Natural killer cell (primary cell): ENCODE data around the gene B3GALT5. TPM values are rescaled to one million over a fixed set of nuclear protein-coding genes. Genes with fewer than 3 reads are reported as not detected.

Experiments used
- ATAC-seq, 3 donors: fragments of 150-1000 bp in 2 of 3; fragments of 200-7000 bp in 1 of 3; cut with Tn5 transposase; 1 replicate in 1 of 3; 2 replicates in 2 of 3; pipeline ENCODE4 v1.10.0; 2021; ENCODE audit warnings: mild to moderate bottlenecking in 2 of 3, moderate library complexity in 2 of 3
- DNase-seq, 2 donors: peaks; one replicate each; pipeline versions ENCODE4 v3.0.0 to v3.0.0-alpha.2; 2013 to 2021; ENCODE audit warnings: mixed read lengths in 1 of 2
- H3K27ac ChIP-seq: one replicate; pipeline ENCODE4 v1.5.1; 2013; ENCODE audit warnings: mild to moderate bottlenecking, low read length
- H3K27me3 ChIP-seq: one replicate; pipeline ENCODE4 v1.6.1; 2013; ENCODE audit warnings: low read length; ENCODE audit not compliant: control insufficient read depth, insufficient read depth
- H3K36me3 ChIP-seq: one replicate; pipeline ENCODE4 v1.6.1; 2013; ENCODE audit warnings: low read length; ENCODE audit not compliant: control insufficient read depth, insufficient read depth
- H3K4me1 ChIP-seq: one replicate; pipeline ENCODE4 v1.6.1; 2013; ENCODE audit warnings: low read length; ENCODE audit not compliant: control insufficient read depth, insufficient read depth
- H3K4me3 ChIP-seq: one replicate; pipeline ENCODE4 v1.5.1; 2013; ENCODE audit warnings: low read length
- H3K9me3 ChIP-seq: one replicate; pipeline ENCODE4 v1.6.1; 2013; ENCODE audit warnings: low read length; ENCODE audit not compliant: control insufficient read depth, insufficient read depth
- H3K27ac Mint-ChIP-seq, 2 donors: one replicate each; pipeline ENCODE4 v1.8.0; 2022; ENCODE audit warnings: mild to moderate bottlenecking in 2 of 2, mixed read lengths in 2 of 2, moderate library complexity in 1 of 2
- H3K27me3 Mint-ChIP-seq, 2 donors: one replicate each; pipeline ENCODE4 v1.8.0; 2022; ENCODE audit warnings: low read depth in 2 of 2, mixed read lengths in 2 of 2
- H3K36me3 Mint-ChIP-seq: one replicate; pipeline ENCODE4 v1.8.0; 2022; ENCODE audit warnings: mixed read lengths
- H3K4me1 Mint-ChIP-seq, 2 donors: one replicate each; pipeline ENCODE4 v1.8.0; 2022; ENCODE audit warnings: mixed read lengths in 2 of 2
- H3K4me3 Mint-ChIP-seq: one replicate; pipeline ENCODE4 v1.8.0; 2022; ENCODE audit warnings: mild to moderate bottlenecking, moderate library complexity, mixed read lengths
- H3K9me3 Mint-ChIP-seq, 2 donors: one replicate each; pipeline ENCODE4 v1.8.0; 2022; ENCODE audit warnings: mixed read lengths in 2 of 2
- CTCF ChIP-seq: fragments of 200-600 bp; IDR thresholded peaks from one replicate; pipeline ENCODE4 v1.8.0; 2022; ENCODE audit warnings: antibody characterized with exemption
- WGBS: methylation state at CpG from one replicate; pipeline ENCODE4 v1.1.7; 2013; ENCODE audit warnings: missing lambda C conversion rate; ENCODE audit not compliant: insufficient coverage; 5-methylcytosine and 5-hydroxymethylcytosine counted together
- intact Hi-C: fragments of 100-400 bp; cut with micrococcal nuclease; formaldehyde crosslinking; loops from one replicate; pipeline ENCODE4 v1.14.2; 2022
- total RNA-seq, 4 donors: library from RNA; stranded (reverse); fragments of 120-200 nt in 1 of 4; gene quantifications; one replicate each; pipeline versions ENCODE4 v1.2.3 to v1.2.4, GENCODE V29; 2013 to 2022

The B3GALT5 gene
- total RNA-seq, 3 donors from 2014 or later (not counting 1 experiment from before 2014, with no cell fraction given) = 0.05 TPM; not detected in 2

- Histone ChIP-seq H3K27me3 (no peaks in the 10 kb centered on the region), H3K4me3 (no peak overlapping the region), H3K4me1 (no peaks in the 10 kb centered on the region), H3K9me3 (no peaks in the 10 kb centered on the region), H3K36me3 (no peaks in the 10 kb centered on the region), H3K27ac (no peak overlapping the region)
- DNase-seq (no peak), ATAC-seq (no peak)
- Mint-ChIP-seq H3K36me3 (no peaks in the 10 kb centered on the region), H3K27me3 (peaks cover 0 to 12% of the 10 kb centered on the region in 2 donors), H3K4me3 (no peak overlapping the region), H3K9me3 (no peaks in the 10 kb centered on the region), H3K4me1 (no peaks in the 10 kb centered on the region), H3K27ac (no peak overlapping the region)
- WGBS = 79% methylated on average over 3 of the region's 3 CpGs
- TF ChIP-seq CTCF = no peak
- intact Hi-C loops = no loop called here
These were observed 17.3 kb upstream of the B3GALT5 start for GRCh38 chr21:39595465-39595864.

- Mint-ChIP-seq H3K4me1 (no peaks in the 10 kb centered on the region), H3K4me3 (no peak overlapping the region), H3K36me3 (no peaks in the 10 kb centered on the region), H3K27me3 (peaks cover 5 to 12% of the 10 kb centered on the region in 2 donors), H3K27ac (no peak overlapping the region), H3K9me3 (no peaks in the 10 kb centered on the region)
- intact Hi-C loops = no loop called here
- DNase-seq (no peak), ATAC-seq (no peak)
- Histone ChIP-seq H3K4me3 (no peak overlapping the region), H3K27me3 (no peaks in the 10 kb centered on the region), H3K9me3 (no peaks in the 10 kb centered on the region), H3K36me3 (no peaks in the 10 kb centered on the region), H3K4me1 (no peaks in the 10 kb centered on the region), H3K27ac (no peak overlapping the region)
- WGBS = 83% methylated on average over 7 of the region's 7 CpGs
- TF ChIP-seq CTCF = no peak
These were observed 15.1 kb upstream of the B3GALT5 start for GRCh38 chr21:39597595-39597994.

DNA sequence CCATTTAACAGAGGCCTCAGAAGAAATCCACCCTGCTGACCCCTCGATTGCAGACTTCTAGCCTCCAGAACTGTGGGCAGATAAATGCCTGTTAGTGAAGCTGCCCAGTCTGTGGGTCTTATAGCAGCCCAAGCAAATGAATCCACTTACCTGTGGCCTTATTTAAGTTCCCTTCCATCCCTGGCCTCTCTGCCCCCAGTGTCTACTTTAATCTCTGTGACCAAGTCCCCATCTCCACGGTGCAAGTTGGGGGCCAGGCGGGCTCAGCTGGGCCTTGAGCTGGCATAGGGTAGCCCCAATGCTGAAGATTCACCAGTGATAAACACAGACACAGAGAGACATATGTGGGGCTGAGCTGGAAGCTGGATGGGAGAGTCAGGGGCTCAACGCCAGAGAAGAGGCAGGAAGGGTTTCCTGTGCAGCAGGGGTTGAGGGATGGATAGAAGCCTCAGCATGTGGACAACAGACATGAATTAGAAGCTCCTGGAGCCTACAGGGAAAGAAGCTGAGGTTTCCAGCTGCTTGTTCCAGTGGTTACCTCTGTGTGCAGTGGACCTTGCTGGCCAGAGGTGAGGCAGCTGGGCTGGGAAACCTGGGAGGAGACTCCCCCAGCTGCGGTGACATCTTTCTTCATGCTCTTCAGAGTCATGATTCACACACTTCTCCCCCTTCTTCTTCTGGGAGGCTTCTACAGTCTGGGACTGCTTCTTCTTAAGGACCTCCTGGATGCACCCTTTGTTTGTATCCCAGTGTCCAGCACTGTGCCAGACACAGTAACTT lies 13.4 kb upstream of the B3GALT5 start:
- Mint-ChIP-seq H3K36me3 (no peaks in the 10 kb centered on the region), H3K27ac (no peak overlapping the region), H3K27me3 (peaks cover 5 to 12% of the 10 kb centered on the region in 2 donors), H3K4me3 (no peak overlapping the region), H3K4me1 (no peaks in the 10 kb centered on the region), H3K9me3 (no peaks in the 10 kb centered on the region)
- intact Hi-C loops = no loop called here
- Histone ChIP-seq H3K36me3 (no peaks in the 10 kb centered on the region), H3K4me1 (no peaks in the 10 kb centered on the region), H3K4me3 (no peak overlapping the region), H3K27me3 (no peaks in the 10 kb centered on the region), H3K9me3 (no peaks in the 10 kb centered on the region), H3K27ac (no peak overlapping the region)
- WGBS = 85% methylated on average over 5 of the region's 5 CpGs
- no peak for DNase-seq
- no peak for ATAC-seq
- TF ChIP-seq CTCF = no peak
